Measurements from ENCODE around the gene PKD1. TPM values are rescaled to one million over a fixed set of nuclear protein-coding genes. Genes with fewer than 3 reads are reported as not detected.
"Not testable (repeated sequence)": the region's sequence is repeated elsewhere in the genome, so short reads cannot be mapped to it uniquely, and the experiment has no call there.

Gene PKD1
- polyA plus RNA-seq, 3 donors = 96.5 to 119 (median 115) TPM

DNA sequence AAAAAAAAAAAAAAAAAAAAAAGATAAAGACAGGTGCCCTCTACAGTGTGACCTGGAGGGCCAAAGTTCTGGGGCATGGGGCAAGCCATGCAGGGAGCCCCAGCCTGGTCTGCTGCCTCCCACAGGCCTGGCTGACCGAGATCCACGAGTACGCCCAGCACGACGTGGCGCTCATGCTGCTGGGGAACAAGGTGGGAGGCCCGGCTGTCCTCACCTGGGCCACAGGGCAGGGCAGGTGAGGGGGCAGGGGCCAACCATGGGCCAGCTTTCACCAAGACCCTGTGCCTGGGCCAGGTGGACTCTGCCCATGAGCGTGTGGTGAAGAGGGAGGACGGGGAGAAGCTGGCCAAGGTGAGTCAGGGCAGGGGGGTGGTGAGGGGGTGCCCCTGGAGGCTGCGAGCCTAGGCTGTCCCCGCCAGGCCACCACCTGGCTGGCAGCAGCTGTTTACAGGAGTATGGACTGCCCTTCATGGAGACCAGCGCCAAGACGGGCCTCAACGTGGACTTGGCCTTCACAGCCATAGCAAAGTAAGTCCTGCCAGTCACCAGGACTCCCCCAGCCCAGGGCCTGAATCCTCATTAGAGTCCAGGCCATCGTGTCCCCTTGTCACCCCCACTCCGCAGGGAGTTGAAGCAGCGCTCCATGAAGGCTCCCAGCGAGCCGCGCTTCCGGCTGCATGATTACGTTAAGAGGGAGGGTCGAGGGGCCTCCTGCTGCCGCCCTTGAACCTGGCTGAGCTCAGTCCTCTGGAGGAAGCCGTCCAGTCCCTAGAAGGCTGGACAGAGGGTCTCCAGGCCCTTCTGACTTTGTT lies 17.2 kb upstream of the PKD1 start:
- DNase-seq = no peak

DNA sequence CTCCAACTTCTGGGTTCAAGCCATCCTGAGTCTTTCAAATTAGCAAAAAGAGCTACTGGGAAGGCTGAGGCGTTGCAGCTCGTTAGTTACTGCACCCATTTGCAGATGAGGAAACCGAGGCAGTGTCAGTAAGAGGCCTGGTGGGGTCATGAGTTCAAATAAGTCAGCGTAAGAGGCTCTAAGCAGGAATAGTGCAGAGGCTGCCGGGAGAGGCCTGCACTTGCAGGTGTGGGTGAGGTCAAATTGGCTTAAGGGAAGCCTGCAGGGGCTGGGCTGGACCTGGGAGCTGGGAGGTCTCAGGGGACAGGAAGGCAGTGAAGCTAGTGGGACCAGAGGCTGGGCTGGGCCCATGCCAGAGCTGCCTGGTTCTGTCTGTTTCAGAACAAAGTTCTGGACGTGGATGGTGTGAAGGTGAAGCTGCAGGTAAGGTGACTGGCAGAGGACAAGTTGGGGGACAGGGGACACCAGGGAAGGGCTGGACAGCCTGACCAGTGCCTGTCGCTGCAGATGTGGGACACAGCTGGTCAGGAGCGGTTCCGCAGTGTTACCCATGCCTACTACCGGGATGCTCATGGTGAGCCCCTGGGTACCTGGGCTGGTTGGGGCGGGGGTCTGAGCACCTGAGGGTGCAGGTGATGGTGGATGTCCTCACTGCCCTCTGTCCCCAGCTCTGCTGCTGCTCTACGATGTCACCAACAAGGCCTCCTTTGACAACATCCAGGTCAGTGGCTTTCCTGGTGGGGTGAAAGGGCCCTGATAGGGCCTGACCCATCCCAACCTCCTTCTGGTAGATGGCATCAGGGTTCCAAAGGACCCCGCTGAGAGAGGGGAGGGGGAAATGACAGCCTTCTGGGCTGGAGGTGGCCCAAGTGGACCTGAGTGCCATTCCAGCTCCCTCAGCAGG lies 15.7 kb upstream of the PKD1 start:
- DNase-seq = no peak

DNA sequence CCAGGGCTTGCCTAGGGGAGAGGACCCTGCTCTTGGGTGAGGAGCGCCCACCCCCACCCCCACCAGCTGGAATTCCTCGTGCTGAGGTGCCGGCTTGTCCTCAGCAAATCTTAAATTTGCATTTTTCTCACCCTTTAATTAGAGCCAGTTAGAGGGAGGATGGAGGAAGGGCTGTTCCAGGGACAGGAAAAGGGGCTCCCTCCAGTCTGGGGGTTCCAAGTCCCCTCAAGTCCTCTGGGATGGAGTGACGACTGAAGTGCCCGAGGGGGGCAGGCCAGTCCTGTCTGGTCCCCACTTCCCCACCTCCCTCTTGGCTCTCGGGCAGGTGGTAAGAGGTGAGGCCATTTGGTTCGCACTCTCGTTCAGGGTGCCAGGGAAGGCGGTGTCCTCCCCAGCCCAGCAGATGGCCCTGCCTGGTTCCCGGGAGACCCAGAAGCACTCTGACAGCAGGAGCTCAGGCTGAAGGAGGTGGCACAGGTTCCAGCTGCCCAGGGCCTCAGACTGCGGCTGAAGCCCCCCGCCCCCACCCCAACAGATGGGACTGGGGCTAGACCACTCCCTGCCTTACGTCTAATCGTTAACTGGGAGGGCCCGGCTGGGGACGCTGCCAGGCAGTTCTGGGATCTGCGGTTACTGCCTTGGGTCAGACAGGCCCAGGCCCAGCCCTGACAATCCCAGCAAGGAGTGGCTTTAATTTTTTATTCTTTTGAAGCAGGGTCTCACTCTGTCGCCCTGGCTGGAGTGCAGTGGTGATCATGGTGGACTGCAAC lies 14.9 kb upstream of the PKD1 start:
- DNase-seq = no peak

DNA sequence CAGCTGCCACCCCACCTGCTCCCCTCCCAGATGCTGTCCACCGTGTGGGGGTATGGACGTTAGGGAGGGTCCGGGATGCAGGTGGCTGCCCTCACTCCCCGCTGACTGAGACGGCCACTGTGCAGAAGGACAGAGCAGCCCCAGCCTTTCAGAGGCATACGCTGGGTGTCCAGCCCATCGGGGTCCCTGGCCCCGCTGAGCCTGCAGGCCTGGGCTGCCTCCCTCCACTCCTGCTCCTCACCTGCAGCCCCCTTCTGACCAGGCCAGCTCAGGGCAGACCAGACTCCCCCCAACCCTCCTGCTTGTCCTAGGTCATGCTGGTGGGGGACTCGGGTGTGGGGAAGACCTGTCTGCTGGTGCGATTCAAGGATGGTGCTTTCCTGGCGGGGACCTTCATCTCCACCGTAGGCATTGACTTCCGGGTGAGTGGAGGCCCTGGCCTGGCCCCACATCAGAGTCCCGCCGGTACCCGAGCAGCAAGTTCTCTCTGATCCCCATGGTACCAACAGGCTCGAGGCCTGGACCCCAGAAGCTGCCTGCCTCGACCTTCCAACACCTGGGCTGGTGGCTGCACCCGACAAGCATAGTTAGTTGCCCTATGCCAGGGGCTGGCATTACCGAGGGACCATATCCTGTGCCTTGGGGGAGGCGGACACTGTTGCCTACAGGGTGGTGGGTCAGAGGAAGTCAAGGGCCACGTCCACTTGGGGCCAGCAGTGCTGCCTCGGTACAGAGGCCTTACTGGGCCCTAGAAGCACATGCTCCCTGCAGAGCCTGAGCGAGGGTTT lies 14.1 kb upstream of the PKD1 start:
- no peak for DNase-seq

DNA sequence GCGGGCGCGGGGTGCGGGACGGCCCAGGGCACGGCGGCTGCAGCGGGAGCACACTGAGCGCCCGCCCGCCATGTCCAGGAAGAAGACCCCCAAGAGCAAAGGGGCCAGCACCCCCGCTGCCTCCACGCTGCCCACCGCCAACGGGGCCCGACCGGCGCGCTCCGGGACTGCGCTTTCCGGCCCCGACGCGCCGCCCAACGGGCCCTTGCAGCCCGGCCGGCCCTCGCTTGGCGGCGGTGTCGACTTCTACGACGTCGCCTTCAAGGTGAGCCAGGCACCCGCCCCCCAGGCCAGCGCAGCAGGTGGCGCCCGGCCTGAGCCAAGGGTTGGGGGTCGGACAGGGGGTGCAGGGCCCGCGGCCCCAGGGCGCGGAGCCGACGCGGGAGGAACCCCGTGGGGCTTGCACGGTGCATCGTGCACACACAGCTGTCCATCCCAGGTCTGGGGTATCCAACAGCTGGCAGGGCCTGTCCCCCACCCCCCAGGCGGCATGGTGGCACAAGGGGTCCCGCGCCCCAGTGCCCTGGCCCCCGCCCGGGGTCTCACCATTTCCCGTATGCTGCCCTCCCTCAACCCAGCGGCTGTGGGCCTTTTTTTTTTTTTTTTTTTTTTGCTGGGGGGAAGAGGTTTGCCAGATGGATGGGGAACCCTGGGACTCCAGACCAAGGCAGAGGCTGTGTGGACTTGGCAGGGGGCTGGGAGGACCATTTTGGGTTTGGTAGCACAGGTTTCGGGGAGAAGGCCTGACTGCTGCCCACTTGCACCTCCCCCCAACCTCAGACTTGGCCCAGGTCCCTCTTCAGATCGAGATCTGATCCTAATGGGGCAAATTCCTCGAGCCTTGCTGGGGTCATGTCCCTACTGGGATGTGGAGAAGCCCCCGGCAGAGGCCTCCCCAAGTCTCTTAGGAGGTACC lies 13.3 kb upstream of the PKD1 start:
- no peak for DNase-seq

- DNase-seq = peak; percentile 69
These were observed 12.4 kb upstream of the PKD1 start, which contains the start of gene RAB26 for GRCh38 chr16:2147981-2148671. TSS of gene RAB26 (plus strand) at chr16:2148625. CDS start at chr16:2148784, 159 bp downstream.

DNA sequence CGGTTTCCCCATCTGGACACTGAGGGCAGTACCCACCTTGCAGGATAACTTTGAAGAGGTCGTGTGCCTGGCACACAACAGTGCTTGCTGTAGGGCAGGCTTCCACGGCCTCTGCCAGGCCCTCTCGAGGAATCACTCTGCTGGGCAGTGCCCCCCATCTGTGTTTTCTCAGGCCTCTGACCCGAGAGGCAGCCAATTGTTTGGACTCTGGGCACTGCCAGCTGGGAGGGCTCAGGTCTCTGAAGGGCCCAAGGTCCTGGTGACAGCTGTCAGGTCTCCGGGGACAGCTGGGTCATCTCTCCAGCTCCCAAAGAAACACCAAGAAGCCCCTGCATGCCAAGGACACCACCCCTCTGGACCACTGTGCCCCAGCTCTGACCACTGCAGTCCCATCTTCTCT lies 11.7 kb upstream of the PKD1 start:
- no peak for DNase-seq

GRCh38 chr16:2145843-2146242 lies 10.1 kb upstream of the PKD1 start:
- DNase-seq = no peak

GRCh38 chr16:2143878-2144485 lies 8.3 kb upstream of the PKD1 start:
- DNase-seq = no peak

DNA sequence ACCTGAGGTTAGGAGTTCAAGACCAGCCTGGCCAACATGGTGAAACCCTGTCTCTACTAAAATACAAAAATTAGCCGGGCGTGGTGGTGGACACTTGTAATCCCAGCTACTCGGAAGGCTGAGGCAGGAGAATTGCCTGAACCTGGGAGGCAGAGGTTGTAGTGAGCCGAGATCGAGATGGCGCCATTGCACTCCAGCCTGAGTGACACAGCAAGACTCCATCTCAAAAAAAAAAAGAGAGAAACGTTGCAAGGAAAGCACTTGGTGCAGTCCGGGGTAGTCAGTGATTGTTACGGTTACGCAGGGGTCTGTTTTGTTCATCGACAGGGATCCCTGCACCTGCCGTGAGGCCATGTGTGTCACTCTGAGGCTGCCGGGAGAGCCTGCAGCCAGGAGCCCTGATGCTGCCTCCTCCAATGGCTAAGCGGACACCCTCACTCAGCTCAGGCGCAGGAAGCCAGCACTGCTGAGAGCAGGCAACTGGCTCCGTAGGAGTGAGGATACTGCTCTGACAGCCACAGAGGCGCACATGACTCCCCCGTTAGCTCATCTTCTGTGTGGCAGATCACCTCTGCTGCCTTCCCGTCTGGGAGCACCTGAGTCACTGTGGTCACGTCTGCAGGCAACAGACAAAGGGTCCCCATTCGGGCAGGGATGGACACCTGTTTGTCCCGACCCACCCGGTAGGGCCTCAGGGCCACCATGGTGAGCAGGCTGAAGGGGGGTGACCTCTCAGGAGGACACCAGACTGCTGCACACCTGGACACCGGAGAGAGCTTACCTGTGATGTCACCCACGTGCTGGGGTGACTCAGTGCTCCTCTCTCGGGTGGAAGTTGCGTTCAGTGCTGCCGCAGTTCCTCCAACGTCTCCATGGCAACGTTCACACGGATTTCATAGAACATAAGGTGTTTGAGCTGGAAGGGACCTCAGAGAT lies 7.5 kb upstream of the PKD1 start:
- no peak for DNase-seq

DNA sequence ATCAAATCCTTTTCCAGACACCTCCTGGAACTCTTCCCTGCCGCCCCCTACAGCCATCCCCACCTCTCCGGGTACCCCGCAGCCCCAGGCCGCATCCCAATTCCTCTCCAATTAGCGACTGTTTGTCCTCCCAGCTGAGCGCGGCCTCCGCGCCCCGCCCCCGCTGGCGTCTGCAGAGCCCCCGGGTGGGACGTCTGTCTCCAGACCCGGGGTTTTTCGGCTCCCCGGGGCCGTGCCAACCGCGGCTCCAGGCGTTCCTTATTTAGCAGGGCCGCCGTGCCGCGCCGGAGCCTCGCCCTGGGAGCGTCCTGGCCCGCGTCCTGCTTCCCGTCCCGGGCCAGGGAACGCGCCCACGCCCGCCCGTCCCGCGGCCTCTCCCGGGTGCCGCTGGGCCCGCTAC lies 627 bp downstream of the PKD1 start:
- DNase-seq = not testable (repeated sequence)

- DNase-seq = not testable (repeated sequence)
These were observed 1.9 kb downstream of the PKD1 start for GRCh38 chr16:2133797-2134196.

DNA sequence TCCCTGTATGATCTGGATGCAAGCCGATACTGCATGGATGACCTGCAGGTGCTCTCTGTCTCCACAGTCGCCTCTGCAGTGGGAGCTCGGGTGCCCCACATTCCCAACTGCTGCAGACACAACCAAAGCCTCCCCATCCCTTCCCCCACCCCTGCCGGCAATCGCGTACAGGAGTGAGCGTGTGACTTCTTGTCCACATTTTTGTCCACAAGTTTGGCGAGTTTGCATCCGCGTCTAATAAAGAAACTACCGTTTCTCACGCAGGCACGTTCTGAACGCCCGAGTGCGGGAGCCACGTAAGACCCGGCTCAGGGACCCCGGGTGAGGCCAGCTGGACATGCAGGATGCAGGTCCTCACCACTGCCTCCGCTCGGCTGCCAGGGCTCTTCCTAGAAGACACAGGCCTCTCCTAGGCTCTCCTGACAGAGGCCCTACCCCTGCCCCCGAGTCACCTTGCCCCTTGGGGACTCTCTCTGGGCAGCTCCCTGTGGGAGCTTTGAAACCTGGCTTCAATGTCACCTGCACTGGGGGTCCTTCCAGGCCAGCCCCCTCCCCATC lies 5.7 kb downstream of the PKD1 start:
- DNase-seq = not testable (repeated sequence)

- DNase-seq = not testable (repeated sequence)
These were observed 6.4 kb downstream of the PKD1 start for GRCh38 chr16:2129251-2129650.

DNA sequence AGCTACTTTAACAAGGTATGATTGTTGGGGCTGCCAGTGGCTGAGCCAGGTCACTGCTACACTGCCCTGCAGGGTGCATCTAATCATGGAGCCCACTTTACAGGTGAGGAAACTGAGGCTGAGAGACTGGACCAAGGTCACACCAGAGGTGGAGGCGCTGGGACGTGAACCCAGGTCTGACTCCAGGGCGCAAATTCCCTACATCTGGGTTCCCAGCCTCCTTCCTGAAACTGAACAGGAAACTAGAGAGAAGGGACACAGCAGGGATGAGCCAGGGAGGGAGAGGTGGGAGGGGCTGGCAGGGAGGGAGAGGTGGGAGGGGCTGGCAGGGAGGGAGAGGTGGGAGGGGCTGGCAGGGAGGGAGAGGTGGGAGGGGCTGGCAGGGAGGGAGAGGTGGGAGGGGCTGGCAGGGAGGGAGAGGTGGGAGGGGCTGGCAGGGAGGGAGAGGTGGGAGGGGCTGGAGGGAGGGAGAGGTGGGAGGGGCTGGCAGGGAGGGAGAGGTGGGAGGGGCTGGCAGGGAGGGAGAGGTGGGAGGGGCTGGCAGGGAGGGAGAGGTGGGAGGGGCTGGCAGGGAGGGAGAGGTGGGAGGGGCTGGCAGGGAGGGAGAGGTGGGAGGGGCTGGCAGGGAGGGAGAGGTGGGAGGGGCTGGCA lies 7.9 kb downstream of the PKD1 start:
- not testable (repeated sequence) for DNase-seq

- not testable (repeated sequence) for DNase-seq
These were observed 8.7 kb downstream of the PKD1 start for GRCh38 chr16:2126928-2127556.

Data from renal pelvis (tissue), 4 donors.